HG03575 (cell line): ENCODE results near the gene S100A14.
"Not testable (repeated sequence)": the region's sequence is repeated elsewhere in the genome, so short reads cannot be mapped to it uniquely, and the experiment has no call there.

Experiments
- ATAC-seq: cut with Tn5 transposase; IDR thresholded peaks from one replicate; pipeline ENCODE4 v1.9.1; 2021; ENCODE audit not compliant: unreplicated experiment, insufficient number of reproducible peaks, low FRiP score; ENCODE audit errors: extremely low read depth

The S100A14 gene

DNA sequence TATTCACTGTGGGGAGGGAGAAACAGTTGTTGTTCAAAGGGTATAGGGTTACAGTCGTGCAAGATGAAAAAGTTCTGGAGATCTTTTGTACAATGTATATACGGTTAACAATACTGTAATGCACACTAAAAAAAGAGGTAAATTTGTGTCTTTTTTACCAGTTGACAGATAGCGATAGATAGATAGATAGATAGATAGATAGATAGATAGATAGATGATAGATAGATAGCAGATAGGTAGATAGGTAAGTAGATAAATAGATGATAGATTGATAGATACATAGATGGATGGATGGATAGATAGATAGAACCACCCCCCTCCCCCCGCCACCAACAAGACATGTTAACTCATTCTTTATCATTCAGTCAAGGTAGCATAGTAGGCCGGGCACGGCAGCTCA lies 13.4 kb downstream of the S100A14 start:
- no peak for ATAC-seq

DNA sequence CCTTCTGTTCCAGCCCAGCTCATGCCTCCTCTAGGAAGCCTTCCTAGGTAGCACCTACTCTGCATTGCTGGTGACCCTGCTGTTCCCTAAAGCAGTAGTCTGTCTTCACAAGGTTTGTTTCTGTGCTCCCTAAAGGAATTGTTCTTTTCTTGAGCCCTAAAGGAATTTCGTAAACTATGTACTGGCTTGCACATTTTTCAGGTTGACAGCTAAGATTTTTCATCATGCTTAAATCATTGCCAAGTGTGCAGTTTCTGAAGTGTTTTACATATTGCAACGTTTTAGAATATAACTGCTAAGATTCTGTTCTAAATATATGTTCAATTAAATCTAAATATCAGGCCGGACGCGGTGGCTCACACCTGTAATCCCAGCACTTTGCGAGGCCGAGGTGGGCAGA lies 16.3 kb downstream of the S100A14 start:
- no peak for ATAC-seq

DNA sequence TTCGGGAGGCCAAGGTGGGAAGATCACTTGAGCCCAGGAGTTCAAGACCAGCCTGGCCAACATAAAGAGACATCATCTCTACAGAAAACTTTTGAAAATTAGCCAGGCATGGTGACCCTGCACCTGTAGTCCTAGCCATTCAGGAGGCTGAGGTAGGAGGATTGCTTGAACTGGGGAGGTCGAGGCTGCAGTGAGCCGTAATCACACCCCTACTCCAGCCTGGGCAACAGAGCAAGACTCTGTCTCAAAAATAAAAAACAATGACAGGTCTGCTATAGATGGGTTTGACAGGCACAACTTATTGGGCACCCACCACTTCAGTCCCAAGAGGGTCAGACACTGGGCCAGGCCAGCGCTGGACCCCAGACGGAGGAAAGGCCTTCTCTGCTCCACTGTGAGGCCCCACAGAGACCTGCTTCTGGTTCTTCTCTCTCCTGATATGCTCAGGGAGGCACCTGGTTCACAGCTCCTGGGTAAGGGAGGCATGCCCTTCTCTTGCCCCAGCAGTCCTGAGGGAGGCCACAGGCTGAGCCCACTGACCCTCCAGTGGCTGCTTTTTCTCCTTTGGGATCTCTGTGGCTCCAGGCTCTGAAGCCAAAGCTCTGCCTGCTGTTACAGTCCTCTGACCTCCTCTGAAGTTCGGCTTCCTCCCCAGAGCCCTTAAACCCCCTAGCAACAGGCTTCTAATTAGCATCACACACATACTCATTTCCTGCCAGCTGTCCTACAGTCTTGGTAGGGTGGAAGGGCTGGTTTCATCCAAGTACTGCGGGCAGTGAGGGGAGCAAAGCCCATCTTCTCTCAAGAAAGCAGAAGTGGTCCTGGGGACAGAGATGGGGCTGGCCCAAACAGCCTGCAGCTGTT lies 17.6 kb downstream of the S100A14 start:
- ATAC-seq, result peak; percentile 94

DNA sequence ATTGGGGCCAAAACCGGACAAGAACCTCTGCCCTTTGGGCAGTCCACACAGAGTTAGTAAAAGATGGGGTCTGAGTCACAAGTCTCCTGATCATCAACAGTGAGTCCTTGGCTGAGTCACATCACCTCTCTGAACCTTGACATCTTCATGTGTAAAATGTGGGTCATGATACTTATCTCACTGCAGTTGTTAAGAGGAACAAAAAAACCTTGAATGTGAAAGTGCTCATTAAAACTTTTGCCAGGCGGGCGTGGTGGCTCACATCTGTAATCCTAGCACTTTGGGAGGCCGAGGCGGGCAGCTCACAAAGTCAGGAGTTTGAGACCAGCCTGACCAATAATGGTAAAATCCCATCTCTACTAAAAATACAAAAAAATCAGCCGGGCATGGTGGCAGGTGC lies 18.9 kb downstream of the S100A14 start:
- ATAC-seq, result no peak

DNA sequence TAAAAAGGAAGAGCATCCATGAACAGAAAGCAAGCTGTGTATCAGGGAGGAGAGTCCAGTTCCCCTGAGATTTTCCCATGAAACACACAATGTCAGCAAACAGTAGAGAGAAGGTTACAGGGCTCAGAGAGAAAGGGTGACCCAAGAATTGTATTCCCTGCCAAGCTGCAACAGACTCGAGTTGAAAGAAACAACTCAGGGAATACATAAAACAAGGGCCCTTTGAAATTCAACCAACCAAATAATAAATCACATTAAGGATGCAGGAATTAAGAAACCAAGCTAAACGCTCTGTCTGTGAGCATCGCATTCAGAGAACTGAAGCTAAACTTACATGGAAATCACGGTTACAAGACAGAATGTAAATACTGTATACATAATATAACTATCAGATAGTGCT lies 23.4 kb downstream of the S100A14 start:
- no peak for ATAC-seq

- no peak for ATAC-seq
These were observed 27.6 kb downstream of the S100A14 start for GRCh38 chr1:153588482-153588881.

- not testable (repeated sequence) for ATAC-seq
These were observed 28.1 kb downstream of the S100A14 start for GRCh38 chr1:153588033-153588432.

DNA sequence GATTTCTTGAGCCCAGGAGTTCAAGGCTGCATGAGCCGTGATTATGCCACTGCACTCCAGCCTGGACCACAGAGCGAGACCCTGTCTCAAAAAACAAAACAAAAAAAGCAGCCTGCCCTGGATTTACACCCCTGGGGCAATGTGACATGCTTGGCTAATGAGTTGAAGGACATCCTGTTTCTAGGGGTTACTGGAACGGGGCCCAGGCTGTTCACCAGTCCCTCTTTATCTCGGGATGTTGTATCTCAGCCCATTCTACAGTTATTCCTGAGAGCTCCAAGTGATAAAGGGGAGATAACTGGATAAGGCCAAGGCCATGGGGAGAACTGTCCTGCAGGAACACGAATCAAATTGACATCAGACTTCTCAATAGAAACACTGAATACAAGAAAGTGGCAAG lies 28.8 kb downstream of the S100A14 start:
- ATAC-seq, result no peak

DNA sequence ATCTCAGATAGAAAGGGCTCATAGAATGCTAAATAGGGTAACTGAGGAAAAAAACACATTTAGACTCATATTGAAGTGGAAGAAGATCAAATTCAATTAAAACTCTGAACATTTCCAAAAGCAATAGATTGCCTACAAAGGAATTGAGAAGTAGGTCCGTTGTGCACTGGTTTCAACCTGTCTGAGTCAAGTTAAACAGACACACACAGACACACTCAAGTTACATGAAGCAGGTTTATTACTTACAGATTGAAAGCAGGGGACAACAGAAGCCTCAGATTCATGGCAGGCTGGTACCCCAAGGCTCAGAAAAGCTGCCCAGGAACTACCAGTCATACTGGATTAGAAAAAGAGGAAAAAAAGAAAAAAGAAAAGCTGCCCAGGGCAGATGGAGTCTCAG lies 29.8 kb downstream of the S100A14 start:
- ATAC-seq, result no peak

DNA sequence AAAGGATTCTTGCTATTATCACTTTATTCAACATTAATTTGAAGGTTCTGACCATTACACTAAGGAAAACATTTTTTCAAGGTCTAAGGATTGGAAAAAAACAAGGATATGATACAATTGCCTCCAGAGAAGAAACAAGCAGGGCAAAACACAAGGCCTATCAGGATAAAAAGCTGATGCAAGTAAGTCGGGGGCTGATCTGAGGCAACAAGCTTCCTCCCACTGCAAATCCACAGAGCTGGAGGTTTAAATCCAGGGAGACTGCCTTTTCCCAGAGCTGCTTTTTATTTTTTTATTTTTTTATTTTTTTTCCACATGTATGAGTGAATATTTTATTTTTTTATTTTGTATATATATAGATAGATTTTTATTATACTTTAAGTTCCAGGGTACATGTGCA lies 31.1 kb downstream of the S100A14 start:
- no peak for ATAC-seq

GRCh38 chr1:153583976-153584375 lies 32.1 kb downstream of the S100A14 start:
- no peak for ATAC-seq

- ATAC-seq, result not testable (repeated sequence)
These were observed 32.6 kb downstream of the S100A14 start for GRCh38 chr1:153583514-153583913.

GRCh38 chr1:153582836-153583235 lies 33.3 kb downstream of the S100A14 start:
- ATAC-seq, result not testable (repeated sequence)

- no peak for ATAC-seq
These were observed 37.2 kb downstream of the S100A14 start for GRCh38 chr1:153578936-153579335.

DNA sequence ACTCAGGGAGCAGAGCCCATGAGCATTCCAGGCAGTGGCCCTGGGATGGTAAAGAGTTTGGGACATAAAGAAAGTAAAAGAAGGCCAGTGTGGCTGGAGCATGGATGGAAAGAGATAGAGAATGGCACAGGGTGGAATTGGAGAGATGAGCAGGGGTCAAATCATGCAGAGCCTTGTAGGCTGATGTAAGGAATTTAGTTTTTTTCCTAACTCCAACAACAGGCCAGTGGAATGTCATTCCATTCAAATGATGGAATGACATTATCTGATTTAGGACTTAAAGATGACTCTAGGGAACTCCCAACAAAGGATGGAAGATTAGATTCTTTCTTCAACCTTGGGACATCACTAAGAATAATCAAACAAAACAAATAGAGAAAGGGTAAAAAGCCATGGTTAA lies 37.6 kb downstream of the S100A14 start:
- ATAC-seq, result no peak

- ATAC-seq, result no peak
These were observed 38.5 kb downstream of the S100A14 start for GRCh38 chr1:153577624-153578051.

DNA sequence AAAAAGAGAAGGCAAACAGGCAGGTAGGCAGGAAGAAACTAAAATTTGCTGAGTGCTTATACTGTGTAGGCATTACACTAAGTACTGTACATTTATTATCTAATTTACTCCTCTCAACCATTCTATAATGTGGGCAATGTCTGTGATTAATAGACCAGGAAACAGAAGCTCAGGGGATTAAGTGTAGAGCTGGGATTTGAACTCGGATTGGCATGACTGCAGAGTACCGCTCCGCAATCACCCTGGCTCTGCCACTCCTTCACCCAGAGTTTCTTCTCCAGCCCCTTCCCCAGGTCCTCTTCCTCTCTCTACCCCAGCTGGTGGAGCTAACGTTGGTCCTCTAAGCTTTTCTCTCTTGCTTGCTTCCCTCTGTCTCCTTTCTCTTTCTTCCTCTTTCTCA lies 39.0 kb downstream of the S100A14 start:
- no peak for ATAC-seq

DNA sequence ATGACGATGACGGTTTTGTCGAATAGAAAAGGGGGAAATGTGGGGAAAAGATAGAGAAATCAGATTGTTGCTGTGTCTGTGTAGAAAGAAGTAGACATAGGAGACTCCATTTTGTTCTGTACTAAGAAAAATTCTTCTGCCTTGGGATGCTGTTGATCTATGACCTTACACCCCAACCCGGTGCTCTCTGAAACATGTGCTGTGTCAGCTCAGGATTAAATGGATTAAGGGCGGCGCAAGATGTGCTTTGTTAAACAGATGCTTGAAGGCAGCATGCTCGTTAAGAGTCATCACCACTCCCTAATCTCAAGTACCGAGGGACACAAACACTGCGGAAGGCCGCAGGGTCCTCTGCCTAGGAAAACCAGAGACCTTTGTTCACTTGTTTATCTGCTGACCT lies 40.6 kb downstream of the S100A14 start:
- ATAC-seq, result not testable (repeated sequence)

GRCh38 chr1:153575081-153575491 lies 41.0 kb downstream of the S100A14 start:
- ATAC-seq, result not testable (repeated sequence)

DNA sequence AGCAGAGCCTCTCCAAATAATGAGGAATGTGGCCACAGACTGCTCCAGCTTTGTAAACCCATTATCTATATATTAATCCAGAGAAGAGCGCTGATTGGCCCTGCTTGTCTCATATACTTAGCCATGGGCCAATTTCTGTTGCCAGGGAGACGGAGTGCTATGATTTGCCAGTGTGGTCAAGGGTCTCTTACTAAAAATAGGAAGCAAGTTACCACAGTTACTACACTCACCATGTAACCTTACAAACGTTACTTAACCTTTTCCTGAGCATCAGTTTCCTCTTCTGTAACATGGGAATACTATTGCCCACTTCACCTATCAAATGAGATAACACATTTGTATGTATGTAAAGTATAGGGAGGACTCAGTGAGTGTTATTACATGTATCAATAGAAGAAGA lies 42.8 kb downstream of the S100A14 start:
- ATAC-seq, result no peak

GRCh38 chr1:153572569-153573015 lies 43.5 kb downstream of the S100A14 start:
- no peak for ATAC-seq
